Neural progenitor cell (in vitro differentiated cells): Measurements from ENCODE around the gene ANKRD18B. TPM values are rescaled to one million over a fixed set of nuclear protein-coding genes. Genes with fewer than 3 reads are reported as not detected.
A peak's percentile ranks its signal among the peaks of the same experiment; 100 is the strongest.
"Not testable (repeated sequence)": the region's sequence is repeated elsewhere in the genome, so short reads cannot be mapped to it uniquely, and the experiment has no call there.

Source experiments
- DNase-seq: peaks from one replicate; pipeline ENCODE4 v3.0.0-alpha.2; 2016; ENCODE audit warnings: low spot score
- H2AFZ ChIP-seq: fragments of 200-600 bp; sonication (generic); replicated peaks from 2 replicates; pipeline ENCODE4 v1.6.1; 2016; ENCODE audit warnings: antibody characterized with exemption
- H3F3A ChIP-seq: fragments of 200-600 bp; sonication (generic); 2 replicates; pipeline ENCODE4 v1.6.1; 2016; ENCODE audit warnings: antibody characterized with exemption, low read depth
- H3K27ac ChIP-seq: fragments of 200-600 bp; sonication (generic); 2 replicates; pipeline ENCODE4 v1.5.1; 2016; ENCODE audit warnings: mild to moderate bottlenecking
- H3K27me3 ChIP-seq: fragments of 200-600 bp; sonication (generic); 2 replicates; pipeline ENCODE4 v1.6.1; 2016; ENCODE audit warnings: mild to moderate bottlenecking, moderate library complexity
- H3K36me3 ChIP-seq: fragments of 200-600 bp; sonication (generic); 2 replicates; pipeline ENCODE4 v1.5.1; 2016
- H3K4me1 ChIP-seq: fragments of 200-600 bp; sonication (generic); 2 replicates; pipeline ENCODE4 v1.6.1; 2016; ENCODE audit warnings: mixed run types
- H3K4me2 ChIP-seq: fragments of 200-600 bp; sonication (generic); 2 replicates; pipeline ENCODE4 v1.6.1; 2016
- H3K4me3 ChIP-seq: fragments of 200-600 bp; sonication (generic); 2 replicates; pipeline ENCODE4 v1.5.1; 2016
- H3K79me2 ChIP-seq: fragments of 200-600 bp; sonication (generic); 2 replicates; pipeline ENCODE4 v1.6.1; 2016; ENCODE audit warnings: low read depth
- H3K9ac ChIP-seq: fragments of 200-600 bp; sonication (generic); 2 replicates; pipeline ENCODE4 v1.6.1; 2016
- H3K9me3 ChIP-seq: fragments of 200-600 bp; sonication (generic); 2 replicates; pipeline ENCODE4 v1.5.1; 2016; ENCODE audit warnings: low read depth
- H4K20me1 ChIP-seq: fragments of 200-600 bp; sonication (generic); 2 replicates; pipeline ENCODE4 v1.6.1; 2016; ENCODE audit warnings: low read depth
- H3K27ac Mint-ChIP-seq: 3 replicates; pipeline ENCODE4 v1.8.0; 2021; ENCODE audit warnings: mixed read lengths
- H3K27me3 Mint-ChIP-seq: 2 replicates; pipeline ENCODE4 v1.8.0; 2022; ENCODE audit warnings: low read depth, mild to moderate bottlenecking, inconsistent platforms, moderate library complexity, mixed read lengths; ENCODE audit not compliant: insufficient read depth
- H3K36me3 Mint-ChIP-seq: 3 replicates; pipeline ENCODE4 v1.8.0; 2021; ENCODE audit warnings: mixed read lengths
- H3K4me1 Mint-ChIP-seq: 3 replicates; pipeline ENCODE4 v1.8.0; 2021; ENCODE audit warnings: mixed read lengths
- H3K4me3 Mint-ChIP-seq: 3 replicates; pipeline ENCODE4 v1.8.0; 2021; ENCODE audit warnings: mild to moderate bottlenecking, moderate library complexity, mixed read lengths
- H3K9me3 Mint-ChIP-seq: 3 replicates; pipeline ENCODE4 v1.8.0; 2020; ENCODE audit warnings: mixed read lengths
- CTCF ChIP-seq: fragments of 200-600 bp; sonication (generic); IDR thresholded peaks from 2 replicates; pipeline ENCODE4 v1.5.1; 2017; ENCODE audit warnings: antibody characterized with exemption, mild to moderate bottlenecking
- EZH2 ChIP-seq: fragments of 200-600 bp; sonication (generic); IDR thresholded peaks from 2 replicates; pipeline ENCODE4 v1.6.1; 2017; ENCODE audit warnings: antibody characterized with exemption, mild to moderate bottlenecking, moderate library complexity
- EZH2phosphoT487 ChIP-seq: fragments of 200-600 bp; sonication (generic); IDR thresholded peaks from 2 replicates; pipeline ENCODE4 v1.6.1; 2017; ENCODE audit warnings: antibody characterized with exemption
- total RNA-seq: library from RNA; depleted of rRNA; stranded (reverse); fragments of >200 nt; gene quantifications from 2 replicates; pipeline ENCODE4 v1.2.3, GENCODE V29; 2015; ENCODE audit warnings: low replicate concordance

Gene ANKRD18B
- total RNA-seq, 1 donor from 2014 or later: 14.7 TPM

DNA sequence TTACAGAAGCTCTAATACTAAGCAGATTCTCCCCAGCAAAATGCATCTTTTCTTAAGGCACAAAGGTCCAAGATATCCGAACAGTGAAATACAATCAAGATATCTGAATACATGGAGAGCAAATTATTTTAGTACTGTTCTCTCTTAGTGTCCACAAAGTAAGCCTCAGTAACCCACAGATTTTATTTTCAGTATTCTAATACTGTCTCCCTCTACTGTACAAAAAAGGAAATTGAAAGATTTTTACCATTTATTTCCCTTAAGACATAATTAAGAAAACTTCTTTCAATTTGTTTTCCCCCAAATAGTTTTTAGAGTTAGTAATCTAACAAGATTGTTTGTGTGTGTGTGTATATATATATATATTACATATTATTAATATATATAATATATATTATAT lies 25.7 kb upstream of the ANKRD18B start:
- Histone ChIP-seq H3K36me3 (no peaks in the 10 kb centered on the region), H3K27ac (no peak overlapping the region), H2AFZ (no peak overlapping the region), H3K9ac (no peak overlapping the region), H3K79me2 (no peaks in the 10 kb centered on the region), H4K20me1 (no peaks in the 10 kb centered on the region), H3K27me3 (no peaks in the 10 kb centered on the region), H3K9me3 (no peaks in the 10 kb centered on the region), H3F3A (no peaks in the 10 kb centered on the region), H3K4me3 (no peak overlapping the region), H3K4me2 (no peak overlapping the region), H3K4me1 (no peaks in the 10 kb centered on the region)
- Mint-ChIP-seq H3K27ac (no peak overlapping the region), H3K27me3 (no peaks in the 10 kb centered on the region), H3K4me3 (no peak overlapping the region), H3K9me3 (no peaks in the 10 kb centered on the region), H3K36me3 (no peaks in the 10 kb centered on the region), H3K4me1 (no peaks in the 10 kb centered on the region)
- no peak for TF ChIP-seq EZH2
- TF ChIP-seq EZH2phosphoT487: no peak
- TF ChIP-seq CTCF: peak; percentile 29
- DNase-seq: no peak

DNA sequence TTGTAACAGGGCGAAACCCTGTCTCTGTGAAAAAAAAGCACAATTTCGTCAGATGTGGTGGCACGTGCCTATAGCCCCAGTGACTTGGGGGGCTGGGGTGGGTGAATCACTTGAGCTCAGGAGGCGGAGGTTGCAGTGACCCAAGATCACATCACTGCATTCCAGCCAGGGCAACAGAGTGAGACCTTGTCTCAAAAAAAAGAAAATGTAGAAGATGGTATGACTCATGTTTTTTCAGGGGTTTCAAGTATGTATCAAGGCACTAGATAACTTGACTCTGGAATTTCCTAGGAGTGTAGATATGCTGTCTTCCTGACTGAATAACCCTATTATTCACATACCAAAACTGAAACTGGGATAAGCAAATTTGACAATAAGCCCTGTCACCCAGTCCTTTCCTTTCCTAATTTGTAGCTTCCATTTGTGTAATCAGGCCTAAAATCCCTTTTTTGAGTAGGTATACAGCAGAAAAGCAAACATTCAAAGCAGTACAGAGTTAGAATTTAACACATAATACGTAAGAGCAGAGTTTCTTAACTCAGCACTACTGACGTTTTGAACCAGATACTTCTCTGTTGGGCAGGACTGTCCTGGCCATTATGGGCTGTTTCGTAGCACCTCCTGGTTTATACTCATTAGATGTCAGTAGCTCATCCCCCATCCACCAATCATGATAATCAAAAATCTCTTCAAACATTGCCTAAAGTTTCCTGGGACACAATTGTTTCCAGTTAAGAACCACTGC lies 17.3 kb upstream of the ANKRD18B start:
- no peak for DNase-seq
- H3K27ac Mint-ChIP-seq: peak overlapping the region; percentile 37
- Histone ChIP-seq H3K4me3 (no peak overlapping the region), H3F3A (no peaks in the 10 kb centered on the region), H3K36me3 (no peaks in the 10 kb centered on the region), H3K27ac (no peak overlapping the region), H3K27me3 (peaks cover 8% of the 10 kb centered on the region), H3K9ac (no peak overlapping the region), H3K4me1 (peaks cover 5% of the 10 kb centered on the region), H4K20me1 (no peaks in the 10 kb centered on the region), H3K4me2 (no peak overlapping the region), H2AFZ (no peak overlapping the region), H3K79me2 (no peaks in the 10 kb centered on the region), H3K9me3 (no peaks in the 10 kb centered on the region)
- H3K4me1 Mint-ChIP-seq: peaks cover 9% of the 10 kb centered on the region
- no peak overlapping the region for H3K4me3 Mint-ChIP-seq
- peaks cover 4% of the 10 kb centered on the region for H3K27me3 Mint-ChIP-seq
- TF ChIP-seq EZH2phosphoT487: no peak
- TF ChIP-seq CTCF: no peak
- no peak for TF ChIP-seq EZH2
- no peaks in the 10 kb centered on the region for H3K9me3 Mint-ChIP-seq
- no peaks in the 10 kb centered on the region for H3K36me3 Mint-ChIP-seq

DNA sequence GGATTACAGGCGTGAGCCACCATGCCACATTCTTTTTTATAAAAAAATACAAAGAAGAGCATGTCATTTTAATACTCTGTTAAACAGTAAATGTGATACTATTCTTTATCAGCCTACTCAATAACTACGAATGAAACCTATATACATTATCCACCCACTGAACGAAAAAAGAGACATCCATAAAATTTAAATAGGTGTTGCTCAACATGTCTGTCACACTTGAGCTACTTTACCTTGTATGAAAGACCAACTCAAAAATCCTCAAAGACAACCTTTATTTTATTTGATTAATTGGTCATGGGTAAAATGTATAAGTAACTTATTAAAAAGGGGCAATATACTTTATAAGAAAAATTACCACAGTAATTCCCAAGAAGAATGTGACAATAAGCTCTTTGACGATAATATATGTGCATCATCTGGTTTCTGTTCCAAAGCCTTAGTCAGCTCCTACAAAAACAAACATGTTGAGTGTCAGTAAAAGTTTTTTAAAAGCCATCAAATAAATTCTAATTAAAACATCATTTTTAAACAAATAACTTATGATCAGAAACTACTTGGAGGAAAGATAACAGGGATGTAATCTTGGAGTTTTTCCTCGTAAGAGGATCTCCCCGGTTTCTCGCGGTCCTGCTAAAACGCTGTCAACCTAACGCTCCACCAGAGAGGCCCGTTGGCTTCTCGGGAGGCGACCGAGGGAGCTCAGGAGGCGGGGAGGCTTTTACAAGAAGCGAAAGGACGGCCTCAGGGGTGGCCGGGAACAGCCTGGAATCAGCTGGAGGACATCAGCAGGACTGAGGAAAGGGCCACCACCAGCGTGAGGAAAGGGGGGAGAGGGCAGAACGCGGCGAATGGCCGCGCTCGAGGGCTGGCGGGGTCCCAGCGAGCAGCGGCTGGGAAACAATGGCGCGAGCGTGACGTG lies 13.5 kb upstream of the ANKRD18B start:
- H3K4me1 Mint-ChIP-seq: peaks cover 9% of the 10 kb centered on the region

DNA sequence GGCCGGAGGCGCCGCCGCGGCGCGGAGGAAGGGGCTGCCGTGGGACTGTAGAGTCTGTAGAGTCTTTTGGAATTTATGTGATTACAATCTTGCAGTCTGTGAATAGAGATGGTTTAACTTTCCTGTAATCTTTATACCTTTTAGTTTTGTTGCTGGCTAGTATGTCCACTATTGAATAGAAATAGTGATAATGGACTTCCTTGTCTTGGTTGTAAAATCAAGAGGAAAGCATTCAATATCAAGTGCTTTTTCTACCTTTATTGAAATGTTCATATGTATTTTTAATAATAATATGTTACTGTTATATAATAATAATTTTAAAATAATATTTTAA lies 12.9 kb upstream of the ANKRD18B start:
- not testable (repeated sequence) for H3K79me2 ChIP-seq, H4K20me1 ChIP-seq, DNase-seq, H3K36me3 Mint-ChIP-seq, H3K9me3 ChIP-seq, H3K27me3 ChIP-seq, H3F3A ChIP-seq, H3K27ac ChIP-seq, H3K36me3 ChIP-seq, H3K4me1 ChIP-seq, H3K27me3 Mint-ChIP-seq, H3K4me1 Mint-ChIP-seq
- peak overlapping the region; percentile 57 for H3K4me3 ChIP-seq
- H2AFZ ChIP-seq: peak overlapping the region; percentile 87
- peak overlapping the region; percentile 100 for H3K27ac Mint-ChIP-seq
- H3K9me3 Mint-ChIP-seq: peaks cover 12% of the 10 kb centered on the region
- peak overlapping the region; percentile 94 for H3K4me3 Mint-ChIP-seq
- H3K4me2 ChIP-seq: peak overlapping the region; percentile 79
- peak overlapping the region; percentile 14 for H3K9ac ChIP-seq

More for the DNA sequence above, 13.5 kb upstream of the ANKRD18B start:
- Mint-ChIP-seq H3K9me3 (peaks cover 12% of the 10 kb centered on the region), H3K36me3 (no peaks in the 10 kb centered on the region), H3K27me3 (peaks cover 4% of the 10 kb centered on the region), H3K27ac (peak overlapping the region; percentile 100), H3K4me3 (peak overlapping the region; percentile 94)
- H3K36me3 ChIP-seq: no peaks in the 10 kb centered on the region
- peaks cover 5% of the 10 kb centered on the region for H3K4me1 ChIP-seq
- H3K27me3 ChIP-seq: peaks cover 8% of the 10 kb centered on the region
- TF ChIP-seq EZH2 (no peak), EZH2phosphoT487 (no peak), CTCF (no peak)
- no peaks in the 10 kb centered on the region for H3F3A ChIP-seq
- no peaks in the 10 kb centered on the region for H3K9me3 ChIP-seq
- H3K9ac ChIP-seq: peak overlapping the region; percentile 14
- no peak overlapping the region for H3K27ac ChIP-seq
- no peaks in the 10 kb centered on the region for H3K79me2 ChIP-seq
- H4K20me1 ChIP-seq: no peaks in the 10 kb centered on the region
- H3K4me2 ChIP-seq: peak overlapping the region; percentile 79
- H3K4me3 ChIP-seq: peak overlapping the region; percentile 57
- peak overlapping the region; percentile 87 for H2AFZ ChIP-seq
- peak; percentile 76 for DNase-seq

GRCh38 chr9:33512535-33512934 lies 11.5 kb upstream of the ANKRD18B start:
- not testable (repeated sequence) for H3F3A ChIP-seq, H3K36me3 Mint-ChIP-seq, H3K27me3 Mint-ChIP-seq, H3K4me3 Mint-ChIP-seq, H3K9me3 ChIP-seq, H3K27me3 ChIP-seq, H3K4me2 ChIP-seq, H3K27ac ChIP-seq, H3K36me3 ChIP-seq, H3K9ac ChIP-seq, DNase-seq, H3K79me2 ChIP-seq, H3K27ac Mint-ChIP-seq, H2AFZ ChIP-seq, H3K4me1 ChIP-seq, H3K4me1 Mint-ChIP-seq, H4K20me1 ChIP-seq, H3K4me3 ChIP-seq
- peaks cover 12% of the 10 kb centered on the region for H3K9me3 Mint-ChIP-seq
